Measurements from ENCODE around the gene GPR107.

DNA sequence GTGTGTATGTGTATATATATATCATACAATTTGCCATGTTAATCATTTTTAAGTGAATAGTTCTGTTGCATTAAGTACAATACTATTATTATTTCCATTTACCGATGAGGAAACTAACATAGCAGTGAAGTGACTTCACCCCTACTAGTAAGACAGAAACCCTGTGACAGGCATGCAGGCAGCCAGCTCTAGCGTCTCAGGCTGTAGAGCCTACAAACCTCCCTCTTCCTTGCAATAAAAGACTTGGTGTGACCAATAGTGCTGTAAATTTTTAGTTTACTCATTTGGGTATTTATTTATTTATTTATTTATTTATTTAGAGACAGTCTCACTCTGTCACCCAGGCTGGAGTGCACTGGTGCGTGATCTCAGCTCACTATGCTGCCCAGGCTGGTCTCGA lies 35.4 kb upstream of the GPR107 start:
- TF ChIP-seq CTCF (IDR thresholded peaks at IDR 0.05) (no peak), POLR2A (IDR thresholded peaks at IDR 0.05) (no peak)

Measured in esophagus squamous epithelium (tissue), 4 donors.